Adrenal gland (tissue), 12 donors: ENCODE measurements around the gene LRRC8D. TPM values are rescaled to one million over a fixed set of nuclear protein-coding genes. Genes with fewer than 3 reads are reported as not detected.

Experiments
- DNase-seq, 7 donors: peaks; one replicate each; pipeline ENCODE4 v3.0.0-alpha.2; 2019 to 2020
- H3K27ac ChIP-seq, 5 donors: fragments of 200-600 bp; sonication (generic) in 4 of 5; 1 replicate in 3 of 5; 2 replicates in 2 of 5; pipeline versions ENCODE4 v1.5.1 to v1.8.0; 2016 to 2020; ENCODE audit warnings: mild to moderate bottlenecking in 1 of 5
- H3K27me3 ChIP-seq: fragments of 200-600 bp; 2 replicates; pipeline ENCODE4 v1.8.0; 2021
- H3K36me3 ChIP-seq, 2 donors: fragments of 200-600 bp; replicated peaks in 1 of 2; 1 replicate in 1 of 2; 2 replicates in 1 of 2; pipeline versions ENCODE4 v1.5.1 to v1.8.0; 2018 to 2022
- H3K4me1 ChIP-seq, 2 donors: fragments of 200-600 bp; replicated peaks in 1 of 2; 1 replicate in 1 of 2; 2 replicates in 1 of 2; pipeline versions ENCODE4 v1.5.1 to v1.8.0; 2018 to 2021
- H3K4me3 ChIP-seq, 4 donors: fragments of 200-600 bp; sonication (generic) in 3 of 4; one replicate each; pipeline ENCODE4 v1.5.1; 2016 to 2018
- H3K9me3 ChIP-seq, 3 donors: fragments of 200-600 bp; sonication (generic) in 1 of 3; replicated peaks in 1 of 3; 1 replicate in 2 of 3; 2 replicates in 1 of 3; pipeline versions ENCODE4 v1.5.1 to v1.8.0; 2016 to 2021
- CTCF ChIP-seq, 6 experiments: fragments of 450-650 bp in 4 of 6; fragments of 200-600 bp in 2 of 6; sonication (generic) in 1 of 6; IDR thresholded peaks; 1 replicate in 5 of 6; 2 replicates in 1 of 6; pipeline versions ENCODE4 v1.5.1 to v1.8.0; 2016 to 2021; ENCODE audit warnings: antibody characterized with exemption in 6 of 6, mild to moderate bottlenecking in 2 of 6, moderate library complexity in 1 of 6
- POLR2A ChIP-seq, 2 donors: fragments of 450-650 bp; IDR thresholded peaks; one replicate each; pipeline ENCODE4 v1.6.1; 2017; ENCODE audit warnings: antibody characterized with exemption in 2 of 2, mild to moderate bottlenecking in 2 of 2, moderate library complexity in 1 of 2
- WGBS, 4 donors: extraction: QIAGEN DNeasy Blood & Tissue Kit in 2 of 4; methylation state at CpG; one replicate each; pipeline versions ENCODE4 v1.1.5 to v1.1.7; 2013 to 2017; 5-methylcytosine and 5-hydroxymethylcytosine counted together
- intact Hi-C, 2 donors: fragments of 100-400 bp; cut with DNase I; formaldehyde crosslinking; loops; one replicate each; pipeline versions ENCODE4 v1.14.1 to v1.15.0; 2022 to 2023
- polyA plus RNA-seq, 3 donors: library from polyadenylated mRNA; stranded (reverse); fragments of 200-250 nt in 2 of 3; fragments of 350-450 nt in 1 of 3; fragmentation: Illumina TruSeq in 1 of 3; extraction: RNeasy Lipid Tissue Mini Kit (QIAGEN cat#74804) in 1 of 3; gene quantifications; one replicate each; pipeline ENCODE4 v1.2.3, GENCODE V29; 2013 to 2014
- total RNA-seq, 9 donors: library from RNA; depleted of rRNA in 4 of 9; stranded (reverse); fragments of >200 nt in 4 of 9; fragments of 120-200 nt in 1 of 9; fragmentation: NEBNext Ultra II Directional in 1 of 9; extraction: Animal tissue kit (Norgen Biotek cat#: 25700) in 1 of 9; gene quantifications; one replicate each; pipeline versions ENCODE4 v1.1.0 to v1.2.4, GENCODE V29; 2013 to 2023
- donor health status: healthy with polysubstance abuse.
- donor health status: Bipolar disorder and iron deficiency.
- donor health status: DM: yes; HTN: yes; CAD: no.
- donor health status: DM: no; HTN: no; CAD: no.
- donor health status: DM: no; HTN: no; CAD: no.
- donor health status: DM: yes; HTN: yes; CAD: no.

Gene LRRC8D
- total and polyA plus RNA-seq, 12 donors, result 13.9 to 79.8 (median 57.2) TPM

- WGBS, 4 donors, result 77 to 84% (median 83%) methylated on average over 4 of the region's 4 CpGs
- Histone ChIP-seq H3K27me3 (no peaks in the 10 kb centered on the region), H3K9me3 (no peaks in the 10 kb centered on the region), H3K4me3 (no peak overlapping the region), H3K36me3 (no peaks in the 10 kb centered on the region), H3K27ac (no peak overlapping the region), H3K4me1 (peaks cover 10 to 22% of the 10 kb centered on the region in 2 donors)
- no peak for TF ChIP-seq CTCF (IDR thresholded peaks at IDR 0.05)
- no peak for TF ChIP-seq POLR2A (IDR thresholded peaks at IDR 0.05)
- intact Hi-C loops, result loop anchor here in 1 of 2 donors (5.0 kb wide), 1 partner anchor 52 kb away; no protein-coding TSS in a partner anchor
- no peak for DNase-seq
Measured at GRCh38 chr1:89894210-89895201, 73.7 kb downstream of the LRRC8D start.

GRCh38 chr1:89896105-89896942, 75.5 kb downstream of the LRRC8D start:
- intact Hi-C loops, result loop anchor here in 1 of 2 donors (5.0 kb wide), 1 partner anchor 54 kb away; no protein-coding TSS in a partner anchor

GRCh38 chr1:89897347-89898133, 76.7 kb downstream of the LRRC8D start:
- Histone ChIP-seq H3K27me3 (no peaks in the 10 kb centered on the region), H3K4me1 (peaks cover 10 to 13% of the 10 kb centered on the region in 2 donors), H3K9me3 (no peaks in the 10 kb centered on the region), H3K4me3 (no peak overlapping the region), H3K36me3 (no peaks in the 10 kb centered on the region), H3K27ac (no peak overlapping the region)
- intact Hi-C loops, result loop anchor here in 1 of 2 donors (5.0 kb wide), 1 partner anchor 55 kb away; no protein-coding TSS in a partner anchor
- no peak for DNase-seq
- WGBS, 4 donors, result 82 to 87% (median 83%) methylated on average over 8 of the region's 8 CpGs
- TF ChIP-seq POLR2A (IDR thresholded peaks at IDR 0.05) (no peak), CTCF (IDR thresholded peaks at IDR 0.05) (no peak)

More at GRCh38 chr1:89896105-89896942, 75.5 kb downstream of the LRRC8D start:
- Histone ChIP-seq H3K9me3 (no peaks in the 10 kb centered on the region), H3K36me3 (no peaks in the 10 kb centered on the region), H3K27ac (no peak overlapping the region), H3K4me1 (peaks cover 10 to 13% of the 10 kb centered on the region in 2 donors), H3K27me3 (no peaks in the 10 kb centered on the region), H3K4me3 (no peak overlapping the region)
- no peak for DNase-seq
- TF ChIP-seq CTCF (IDR thresholded peaks at IDR 0.05), result no peak
- no peak for TF ChIP-seq POLR2A (IDR thresholded peaks at IDR 0.05)
- WGBS, 4 donors, result 87 to 91% (median 90%) methylated on average over 11 of the region's 11 CpGs
